ENCODE results near the gene ERF.

DNA sequence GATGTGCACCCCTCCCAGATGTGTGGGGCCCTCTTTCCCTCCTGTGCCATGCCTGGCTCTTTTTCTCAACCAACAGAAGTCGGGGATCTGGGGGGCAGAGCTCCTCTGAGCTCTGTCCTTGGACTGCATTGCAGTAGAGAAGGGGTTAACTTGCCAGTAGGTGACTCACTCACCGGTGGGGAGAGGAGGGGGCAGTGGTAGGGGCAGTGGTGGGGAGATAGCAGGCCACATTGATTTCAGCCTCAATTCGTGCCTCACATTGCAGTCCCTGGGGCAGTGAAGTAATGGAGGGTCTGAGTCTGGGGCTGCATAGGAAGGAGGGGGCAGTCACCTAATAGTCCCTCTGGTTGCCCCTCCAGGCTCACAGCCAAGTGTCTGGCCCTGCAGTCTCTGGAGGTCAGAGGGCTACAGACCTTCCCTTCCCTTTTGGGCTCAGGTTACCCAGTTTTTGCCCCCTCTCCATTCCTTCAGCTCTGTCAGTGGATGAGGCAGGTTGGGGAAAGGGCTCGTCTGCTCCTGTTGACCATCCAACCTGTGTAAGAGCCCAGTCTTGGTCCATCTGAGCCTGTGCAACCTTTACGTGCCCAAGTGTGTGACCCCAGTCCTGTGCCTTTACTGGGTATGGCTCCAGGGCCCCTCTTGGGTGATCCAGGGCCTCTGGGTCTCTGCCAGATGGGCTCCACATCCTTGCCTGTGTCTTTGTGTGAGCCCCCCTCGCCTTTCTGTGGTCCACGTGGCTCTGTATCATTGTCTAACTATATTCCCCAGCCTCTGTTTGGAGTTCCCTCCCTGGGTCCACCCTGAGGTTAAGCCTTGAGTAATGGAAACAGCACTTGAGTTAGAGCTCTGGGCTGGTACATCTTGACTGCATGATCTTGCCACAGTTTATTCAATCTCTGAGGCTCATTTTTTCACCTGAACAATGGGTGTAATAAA, 27.2 kb upstream of the ERF start:
- TF ChIP-seq POLR2AphosphoS5 (IDR thresholded peaks at IDR 0.05; ENCODE audit: low read depth, low read length) (no peak), POLR2A (IDR thresholded peaks at IDR 0.05; ENCODE audit: low read depth, low read length) (no peak), TAF1 (IDR thresholded peaks at IDR 0.05; ENCODE audit: low read depth, low read length) (no peak), PAX5 (IDR thresholded peaks at IDR 0.05; ENCODE audit: insufficient read depth, low read length, severe bottlenecking) (no peak)
